Stimulated activated CD8-positive, alpha-beta memory T cell treated with anti-CD3 and anti-CD28 coated beads, Interleukin-7, amount 100 ng/mL, for 4 hours (primary cell): ENCODE measurements around the gene TVP23A.
"Not testable (repeated sequence)": the region's sequence is repeated elsewhere in the genome, so short reads cannot be mapped to it uniquely, and the experiment has no call there.

Source experiments
- DNase-seq, 2 donors: peaks; one replicate each; pipeline ENCODE4 v3.0.0-alpha.2; 2020; ENCODE audit warnings: low read depth in 2 of 2

The TVP23A gene

GRCh38 chr16:10805334-10805733, 13.3 kb downstream of the TVP23A start:
- DNase-seq, result no peak

- DNase-seq, result no peak
These were observed 18.9 kb downstream of the TVP23A start for GRCh38 chr16:10799736-10800135.

GRCh38 chr16:10791048-10791447, 27.5 kb downstream of the TVP23A start:
- no peak for DNase-seq

- not testable (repeated sequence) for DNase-seq
These were observed 30.0 kb downstream of the TVP23A start for GRCh38 chr16:10788630-10789029.

- DNase-seq, result no peak
These were observed 31.3 kb downstream of the TVP23A start for GRCh38 chr16:10787304-10787703.

GRCh38 chr16:10782628-10783027, 36.0 kb downstream of the TVP23A start:
- DNase-seq, result no peak

- no peak for DNase-seq
These were observed 38.0 kb downstream of the TVP23A start for GRCh38 chr16:10780628-10781027.

- not testable (repeated sequence) for DNase-seq
These were observed 38.7 kb downstream of the TVP23A start for GRCh38 chr16:10779908-10780307.

- DNase-seq, result no peak
These were observed 41.2 kb downstream of the TVP23A start for GRCh38 chr16:10777356-10777755.

- not testable (repeated sequence) for DNase-seq
These were observed 41.7 kb downstream of the TVP23A start for GRCh38 chr16:10776923-10777322.

- DNase-seq, result no peak
These were observed 42.3 kb downstream of the TVP23A start for GRCh38 chr16:10776280-10776679.

- no peak for DNase-seq
These were observed 47.7 kb downstream of the TVP23A start for GRCh38 chr16:10770907-10771306.

GRCh38 chr16:10769381-10769780, 49.2 kb downstream of the TVP23A start:
- DNase-seq, result no peak

- no peak for DNase-seq
These were observed 51.5 kb downstream of the TVP23A start for GRCh38 chr16:10767127-10767526.

- peak in 1 of 2 donors; percentile 22 for DNase-seq
These were observed 52.8 kb downstream of the TVP23A start for GRCh38 chr16:10765772-10766171.

GRCh38 chr16:10763456-10763855, 55.1 kb downstream of the TVP23A start:
- DNase-seq, result no peak

- no peak for DNase-seq
These were observed 56.1 kb downstream of the TVP23A start for GRCh38 chr16:10762336-10763016.

- DNase-seq, result no peak
These were observed 57.2 kb downstream of the TVP23A start for GRCh38 chr16:10761373-10761772.

GRCh38 chr16:10760858-10761257, 57.7 kb downstream of the TVP23A start:
- no peak for DNase-seq

- DNase-seq, result no peak
These were observed 62.0 kb downstream of the TVP23A start for GRCh38 chr16:10756574-10756973.

- DNase-seq, result no peak
These were observed 63.7 kb downstream of the TVP23A start for GRCh38 chr16:10754941-10755340.

GRCh38 chr16:10753670-10754069, 64.9 kb downstream of the TVP23A start:
- DNase-seq, result no peak

GRCh38 chr16:10752843-10753523, 65.6 kb downstream of the TVP23A start:
- DNase-seq, result no peak
